ENCODE measurements around the gene EFCAB6. TPM values are rescaled to one million over a fixed set of nuclear protein-coding genes. Genes with fewer than 3 reads are reported as not detected.

The EFCAB6 gene
- total RNA-seq, 1 donor from 2014 or later: 1.1 TPM

DNA sequence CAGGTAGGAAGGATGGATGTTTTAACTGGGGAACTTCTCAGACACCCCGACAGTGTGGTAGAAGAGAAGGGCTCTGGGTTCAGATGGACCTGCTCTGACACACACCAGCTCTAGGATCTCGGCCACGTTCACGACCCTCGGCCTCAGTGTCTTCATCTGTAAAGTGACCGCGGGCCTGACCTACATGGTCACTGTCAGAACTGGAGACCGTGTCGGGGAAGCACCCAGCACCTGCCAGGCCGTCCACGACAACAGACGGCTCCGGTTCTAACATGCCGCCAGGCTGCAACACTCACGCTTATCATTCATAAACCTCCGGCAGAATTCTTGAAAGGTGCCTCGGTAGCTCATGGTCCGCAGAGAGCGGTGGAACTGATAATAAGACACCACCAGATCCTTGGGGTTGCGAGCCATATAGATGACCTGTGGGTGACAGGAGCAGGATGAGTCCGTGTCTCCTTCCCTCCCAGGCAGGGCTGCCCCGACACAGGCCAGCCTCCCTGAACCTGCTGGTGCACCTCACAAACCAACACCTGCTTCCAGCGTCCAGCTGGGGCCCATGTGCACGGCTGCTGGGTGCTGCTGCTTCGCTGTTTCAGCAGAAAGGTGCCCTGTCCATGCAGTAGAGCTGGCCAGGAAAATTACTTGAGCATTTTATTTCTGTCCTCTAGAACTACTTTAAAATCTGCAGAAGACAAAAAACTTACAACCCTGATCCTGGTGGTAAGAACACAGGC lies 26.6 kb upstream of the EFCAB6 start:
- no peaks in the 10 kb centered on the region for H3K9me3 Mint-ChIP-seq (ENCODE audit: low read depth)
- peaks cover 5% of the 10 kb centered on the region for H3K36me3 Mint-ChIP-seq (ENCODE audit: low read depth)
- no peak for DNase-seq (ENCODE audit: low spot score)
- H3K27me3 Mint-ChIP-seq (ENCODE audit: low read depth): peaks cover 5% of the 10 kb centered on the region
- no peaks in the 10 kb centered on the region for H3K4me1 Mint-ChIP-seq (ENCODE audit: low read depth)
- H3K27ac Mint-ChIP-seq (ENCODE audit: unreplicated experiment): no peak overlapping the region
- TF ChIP-seq, protein P1, sequence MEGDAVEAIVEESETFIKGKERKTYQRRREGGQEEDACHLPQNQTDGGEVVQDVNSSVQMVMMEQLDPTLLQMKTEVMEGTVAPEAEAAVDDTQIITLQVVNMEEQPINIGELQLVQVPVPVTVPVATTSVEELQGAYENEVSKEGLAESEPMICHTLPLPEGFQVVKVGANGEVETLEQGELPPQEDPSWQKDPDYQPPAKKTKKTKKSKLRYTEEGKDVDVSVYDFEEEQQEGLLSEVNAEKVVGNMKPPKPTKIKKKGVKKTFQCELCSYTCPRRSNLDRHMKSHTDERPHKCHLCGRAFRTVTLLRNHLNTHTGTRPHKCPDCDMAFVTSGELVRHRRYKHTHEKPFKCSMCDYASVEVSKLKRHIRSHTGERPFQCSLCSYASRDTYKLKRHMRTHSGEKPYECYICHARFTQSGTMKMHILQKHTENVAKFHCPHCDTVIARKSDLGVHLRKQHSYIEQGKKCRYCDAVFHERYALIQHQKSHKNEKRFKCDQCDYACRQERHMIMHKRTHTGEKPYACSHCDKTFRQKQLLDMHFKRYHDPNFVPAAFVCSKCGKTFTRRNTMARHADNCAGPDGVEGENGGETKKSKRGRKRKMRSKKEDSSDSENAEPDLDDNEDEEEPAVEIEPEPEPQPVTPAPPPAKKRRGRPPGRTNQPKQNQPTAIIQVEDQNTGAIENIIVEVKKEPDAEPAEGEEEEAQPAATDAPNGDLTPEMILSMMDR (IDR thresholded peaks at IDR 0.05): no peak
- H3K4me3 Mint-ChIP-seq (ENCODE audit: unreplicated experiment): no peak overlapping the region

DNA sequence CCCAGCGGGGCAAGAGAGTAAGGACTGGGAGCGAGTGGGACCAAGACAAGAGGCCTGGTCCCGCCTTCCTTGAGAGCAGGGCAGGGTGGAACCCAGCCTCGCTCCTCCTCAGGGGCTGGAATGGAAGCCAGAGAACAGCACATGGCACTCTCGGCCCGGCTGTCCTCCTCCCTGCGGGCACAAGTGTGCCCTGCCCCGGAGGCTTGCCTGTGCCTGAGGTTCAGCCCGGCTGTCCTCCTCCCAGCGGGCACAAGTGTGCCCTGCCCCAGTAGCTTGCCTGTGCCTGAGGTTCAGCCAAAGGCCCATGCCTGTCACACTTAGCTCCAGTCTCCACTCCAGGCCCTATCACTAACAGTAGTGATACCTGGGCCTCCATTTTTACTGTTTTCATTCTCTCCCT lies 26.1 kb upstream of the EFCAB6 start:
- Mint-ChIP-seq H3K9me3 (ENCODE audit: low read depth) (no peaks in the 10 kb centered on the region), H3K36me3 (ENCODE audit: low read depth) (peaks cover 5% of the 10 kb centered on the region), H3K4me1 (ENCODE audit: low read depth) (no peaks in the 10 kb centered on the region), H3K27ac (ENCODE audit: unreplicated experiment) (no peak overlapping the region), H3K27me3 (ENCODE audit: low read depth) (peaks cover 5% of the 10 kb centered on the region), H3K4me3 (ENCODE audit: unreplicated experiment) (no peak overlapping the region)
- DNase-seq (ENCODE audit: low spot score): no peak
- TF ChIP-seq, protein P1 (IDR thresholded peaks at IDR 0.05): no peak

DNA sequence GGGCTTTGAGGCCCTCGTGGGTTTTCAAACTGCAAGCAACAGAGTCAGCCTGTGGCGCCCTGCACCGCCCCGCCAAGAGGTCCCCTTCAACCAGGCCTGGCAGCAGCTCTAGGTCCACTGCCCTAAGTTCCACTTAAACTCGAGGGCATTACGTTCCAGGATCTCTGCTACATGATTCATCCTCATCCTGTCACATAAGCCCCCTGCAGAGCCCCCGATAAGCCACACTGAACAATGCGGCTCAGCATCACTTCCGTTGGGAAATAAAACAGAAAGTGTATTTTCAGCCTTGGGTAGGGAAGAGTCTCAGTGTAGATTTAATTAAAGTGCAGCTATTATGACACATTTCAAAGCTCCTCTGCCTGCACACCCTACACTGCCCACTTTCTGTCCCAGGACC lies 25.6 kb upstream of the EFCAB6 start:
- Mint-ChIP-seq H3K27ac (ENCODE audit: unreplicated experiment) (no peak overlapping the region), H3K4me3 (ENCODE audit: unreplicated experiment) (no peak overlapping the region), H3K4me1 (ENCODE audit: low read depth) (no peaks in the 10 kb centered on the region), H3K36me3 (ENCODE audit: low read depth) (peaks cover 5% of the 10 kb centered on the region), H3K27me3 (ENCODE audit: low read depth) (peaks cover 5% of the 10 kb centered on the region), H3K9me3 (ENCODE audit: low read depth) (no peaks in the 10 kb centered on the region)
- no peak for DNase-seq (ENCODE audit: low spot score)
- TF ChIP-seq, protein P1 (IDR thresholded peaks at IDR 0.05): no peak

DNA sequence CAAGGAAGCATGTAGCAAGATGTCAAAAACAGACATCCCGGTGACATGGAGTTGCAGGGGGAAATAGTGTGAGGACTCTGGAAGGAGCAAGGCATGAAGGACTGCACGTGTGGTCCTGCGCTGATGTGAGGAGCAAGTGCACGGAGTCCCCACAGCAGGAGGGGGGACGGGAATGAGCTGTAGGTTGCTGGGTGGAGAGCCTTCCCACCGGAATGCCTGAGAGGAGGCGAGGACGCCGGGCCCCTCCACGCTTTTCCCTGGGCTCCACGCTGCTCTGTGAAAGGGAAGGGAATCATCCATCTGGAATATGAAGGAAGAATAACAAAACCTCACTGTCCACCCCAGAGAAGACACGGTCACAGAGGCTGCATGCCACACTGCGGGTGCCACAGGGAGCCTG lies 23.6 kb upstream of the EFCAB6 start:
- Mint-ChIP-seq H3K4me3 (ENCODE audit: unreplicated experiment) (no peak overlapping the region), H3K27me3 (ENCODE audit: low read depth) (peaks cover 5% of the 10 kb centered on the region), H3K27ac (ENCODE audit: unreplicated experiment) (no peak overlapping the region), H3K36me3 (ENCODE audit: low read depth) (peaks cover 5% of the 10 kb centered on the region), H3K4me1 (ENCODE audit: low read depth) (no peaks in the 10 kb centered on the region), H3K9me3 (ENCODE audit: low read depth) (no peaks in the 10 kb centered on the region)
- DNase-seq (ENCODE audit: low spot score): peak; percentile 72
- TF ChIP-seq, protein P1 (IDR thresholded peaks at IDR 0.05): no peak

DNA sequence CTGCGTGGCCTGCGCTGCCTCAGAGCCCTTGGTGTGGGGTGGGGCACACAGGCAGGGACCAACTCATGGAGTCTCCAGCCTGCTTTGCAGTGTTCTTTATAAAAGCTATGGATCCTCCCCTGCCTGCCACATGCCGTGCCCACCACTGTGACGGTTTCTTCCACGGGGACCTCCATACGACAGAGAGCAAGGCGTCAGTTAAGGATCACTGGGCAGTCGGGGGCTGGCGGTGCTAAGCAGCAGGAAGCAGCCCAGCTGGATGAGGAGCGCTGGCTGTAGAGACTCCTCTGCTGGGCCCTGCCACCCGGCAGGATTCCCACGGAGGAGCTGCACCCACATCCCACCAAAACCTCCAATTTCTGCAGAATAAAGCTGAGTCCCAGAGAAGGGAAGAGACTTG lies 23.1 kb upstream of the EFCAB6 start:
- peaks cover 3% of the 10 kb centered on the region for H3K4me1 Mint-ChIP-seq (ENCODE audit: low read depth)
- peaks cover 5% of the 10 kb centered on the region for H3K36me3 Mint-ChIP-seq (ENCODE audit: low read depth)
- no peak overlapping the region for H3K27ac Mint-ChIP-seq (ENCODE audit: unreplicated experiment)
- H3K4me3 Mint-ChIP-seq (ENCODE audit: unreplicated experiment): no peak overlapping the region
- no peaks in the 10 kb centered on the region for H3K9me3 Mint-ChIP-seq (ENCODE audit: low read depth)
- peak; percentile 77 for DNase-seq (ENCODE audit: low spot score)
- H3K27me3 Mint-ChIP-seq (ENCODE audit: low read depth): peaks cover 5% of the 10 kb centered on the region
- TF ChIP-seq, protein P1 (IDR thresholded peaks at IDR 0.05): no peak

Data from chondrocyte (in vitro differentiated cells).